Astrocyte (in vitro differentiated cells and primary cell): ENCODE measurements around the gene KLF15. TPM values are rescaled to one million over a fixed set of nuclear protein-coding genes. Genes with fewer than 3 reads are reported as not detected.

Experiments used
- DNase-seq: peaks from one replicate; pipeline ENCODE4 v3.0.0-alpha.2; 2010; ENCODE audit warnings: low read depth
- FAIRE-seq: peaks from 2 replicates; lab custom pipeline; 2011; peaks lifted over from hg19 to GRCh38; lab: Jason Lieb, UNC
- H2AFZ ChIP-seq: 2 replicates; pipeline ENCODE4 v1.6.0; 2012; ENCODE audit warnings: low read depth, low read length, inconsistent platforms
- H3K27ac ChIP-seq: 2 replicates; pipeline ENCODE4 v1.5.1; 2011; ENCODE audit warnings: low read depth, low read length, inconsistent platforms
- H3K27me3 ChIP-seq: 2 replicates; pipeline ENCODE4 v1.6.0; 2011; ENCODE audit warnings: low read length, inconsistent platforms; ENCODE audit not compliant: insufficient read depth
- H3K36me3 ChIP-seq: 2 replicates; pipeline ENCODE4 v1.5.1; 2011; ENCODE audit warnings: low read length, inconsistent platforms; ENCODE audit not compliant: insufficient read depth
- H3K4me1 ChIP-seq: 2 replicates; pipeline ENCODE4 v1.5.1; 2011; ENCODE audit warnings: low read length, inconsistent platforms; ENCODE audit not compliant: insufficient read depth
- H3K4me2 ChIP-seq: 2 replicates; pipeline ENCODE4 v1.6.0; 2012; ENCODE audit warnings: low read length, inconsistent platforms
- H3K4me3 ChIP-seq: 2 replicates; pipeline ENCODE4 v1.5.1; 2011; ENCODE audit warnings: low read depth, mild to moderate bottlenecking, low read length, inconsistent platforms; ENCODE audit not compliant: insufficient read depth
- H3K79me2 ChIP-seq: 2 replicates; pipeline ENCODE4 v1.6.0; 2012; ENCODE audit warnings: mild to moderate bottlenecking, low read length, inconsistent platforms; ENCODE audit not compliant: insufficient read depth
- H3K9ac ChIP-seq: 2 replicates; pipeline ENCODE4 v1.6.0; 2012; ENCODE audit warnings: mild to moderate bottlenecking, low read length, inconsistent platforms
- H3K9me3 ChIP-seq: 2 replicates; pipeline ENCODE4 v1.5.1; 2012; ENCODE audit warnings: low read depth, mild to moderate bottlenecking, low read length, inconsistent platforms; ENCODE audit not compliant: insufficient read depth
- H4K20me1 ChIP-seq: 2 replicates; pipeline ENCODE4 v1.6.0; 2012; ENCODE audit warnings: low read length, inconsistent platforms; ENCODE audit not compliant: insufficient read depth
- H3K27ac Mint-ChIP-seq: one replicate; pipeline ENCODE4 v1.8.0; 2021; ENCODE audit warnings: mild to moderate bottlenecking, mixed read lengths; ENCODE audit not compliant: unreplicated experiment
- H3K27me3 Mint-ChIP-seq: one replicate; pipeline ENCODE4 v1.8.0; 2021; ENCODE audit warnings: low read depth, mixed read lengths; ENCODE audit not compliant: unreplicated experiment
- H3K36me3 Mint-ChIP-seq: one replicate; pipeline ENCODE4 v1.8.0; 2021; ENCODE audit warnings: low read depth, mixed read lengths; ENCODE audit not compliant: unreplicated experiment
- H3K4me1 Mint-ChIP-seq: one replicate; pipeline ENCODE4 v1.8.0; 2021; ENCODE audit warnings: low read depth, mixed read lengths; ENCODE audit not compliant: unreplicated experiment
- H3K4me3 Mint-ChIP-seq: one replicate; pipeline ENCODE4 v1.8.0; 2021; ENCODE audit warnings: mild to moderate bottlenecking, moderate library complexity, mixed read lengths; ENCODE audit not compliant: unreplicated experiment
- H3K9me3 Mint-ChIP-seq: one replicate; pipeline ENCODE4 v1.8.0; 2021; ENCODE audit warnings: mild to moderate bottlenecking, mixed read lengths; ENCODE audit not compliant: unreplicated experiment
- EZH2 ChIP-seq: IDR thresholded peaks from 2 replicates; pipeline ENCODE4 v1.6.1; 2012; ENCODE audit warnings: mild to moderate bottlenecking, low read length, inconsistent platforms; ENCODE audit not compliant: insufficient read depth
- total RNA-seq: library from RNA; stranded (reverse); gene quantifications from 2 replicates; pipeline ENCODE4 v1.2.1, GENCODE V29; 2021
- TF ChIP-seq, protein P1 (sequence below): IDR thresholded peaks from 2 replicates; pipeline ENCODE4 v1.5.1; 2011; ENCODE audit warnings: low read depth, mild to moderate bottlenecking, inconsistent platforms, low read length, moderate library complexity; ENCODE audit not compliant: insufficient read depth

The KLF15 gene
- total RNA-seq, 1 donor from 2014 or later, result 0.34 TPM

DNA sequence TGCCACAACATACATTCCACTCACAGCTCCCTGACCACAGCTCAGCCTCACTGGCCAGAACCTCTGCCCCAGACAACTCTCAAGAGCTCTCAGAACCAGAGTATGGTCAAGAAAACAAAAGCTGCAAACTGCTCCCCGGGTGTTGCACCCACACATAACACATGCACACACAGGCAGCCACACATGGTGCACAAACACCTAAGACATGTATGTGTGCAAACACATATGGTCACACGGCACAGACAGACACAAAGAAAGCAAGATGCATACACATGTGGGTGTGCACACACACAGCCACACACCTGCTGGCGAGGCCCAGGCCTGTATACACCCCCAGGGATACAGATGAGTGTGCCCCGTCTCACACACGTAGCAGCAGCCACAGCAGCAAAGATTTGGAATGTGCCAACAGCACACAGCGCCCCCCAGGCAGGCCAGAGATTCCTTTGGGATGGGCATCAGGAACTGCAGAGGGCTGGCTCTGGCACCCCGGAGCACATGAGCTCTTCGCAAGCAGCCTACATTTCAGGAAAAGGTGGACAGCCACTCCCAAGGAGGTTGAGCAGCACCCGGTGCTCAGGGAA is 6.6 kb downstream of the KLF15 start:
- H3K4me2 ChIP-seq, result no peak overlapping the region
- no peaks in the 10 kb centered on the region for H3K4me1 Mint-ChIP-seq
- TF ChIP-seq, protein P1, sequence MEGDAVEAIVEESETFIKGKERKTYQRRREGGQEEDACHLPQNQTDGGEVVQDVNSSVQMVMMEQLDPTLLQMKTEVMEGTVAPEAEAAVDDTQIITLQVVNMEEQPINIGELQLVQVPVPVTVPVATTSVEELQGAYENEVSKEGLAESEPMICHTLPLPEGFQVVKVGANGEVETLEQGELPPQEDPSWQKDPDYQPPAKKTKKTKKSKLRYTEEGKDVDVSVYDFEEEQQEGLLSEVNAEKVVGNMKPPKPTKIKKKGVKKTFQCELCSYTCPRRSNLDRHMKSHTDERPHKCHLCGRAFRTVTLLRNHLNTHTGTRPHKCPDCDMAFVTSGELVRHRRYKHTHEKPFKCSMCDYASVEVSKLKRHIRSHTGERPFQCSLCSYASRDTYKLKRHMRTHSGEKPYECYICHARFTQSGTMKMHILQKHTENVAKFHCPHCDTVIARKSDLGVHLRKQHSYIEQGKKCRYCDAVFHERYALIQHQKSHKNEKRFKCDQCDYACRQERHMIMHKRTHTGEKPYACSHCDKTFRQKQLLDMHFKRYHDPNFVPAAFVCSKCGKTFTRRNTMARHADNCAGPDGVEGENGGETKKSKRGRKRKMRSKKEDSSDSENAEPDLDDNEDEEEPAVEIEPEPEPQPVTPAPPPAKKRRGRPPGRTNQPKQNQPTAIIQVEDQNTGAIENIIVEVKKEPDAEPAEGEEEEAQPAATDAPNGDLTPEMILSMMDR, result no peak
- H4K20me1 ChIP-seq, result no peaks in the 10 kb centered on the region
- FAIRE-seq, result no peak
- no peaks in the 10 kb centered on the region for H3K36me3 Mint-ChIP-seq
- no peaks in the 10 kb centered on the region for H3K36me3 ChIP-seq
- H3K27me3 Mint-ChIP-seq, result peaks cover 27% of the 10 kb centered on the region
- H3K27me3 ChIP-seq, result no peaks in the 10 kb centered on the region
- H3K9me3 ChIP-seq, result no peaks in the 10 kb centered on the region
- H3K79me2 ChIP-seq, result no peaks in the 10 kb centered on the region
- no peak for DNase-seq
- no peaks in the 10 kb centered on the region for H3K9me3 Mint-ChIP-seq
- H3K27ac Mint-ChIP-seq, result no peak overlapping the region
- H3K27ac ChIP-seq, result no peak overlapping the region
- H2AFZ ChIP-seq, result no peak overlapping the region
- H3K4me3 Mint-ChIP-seq, result no peak overlapping the region
- H3K4me3 ChIP-seq, result no peak overlapping the region
- H3K4me1 ChIP-seq, result no peaks in the 10 kb centered on the region
- H3K9ac ChIP-seq, result no peak overlapping the region

DNA sequence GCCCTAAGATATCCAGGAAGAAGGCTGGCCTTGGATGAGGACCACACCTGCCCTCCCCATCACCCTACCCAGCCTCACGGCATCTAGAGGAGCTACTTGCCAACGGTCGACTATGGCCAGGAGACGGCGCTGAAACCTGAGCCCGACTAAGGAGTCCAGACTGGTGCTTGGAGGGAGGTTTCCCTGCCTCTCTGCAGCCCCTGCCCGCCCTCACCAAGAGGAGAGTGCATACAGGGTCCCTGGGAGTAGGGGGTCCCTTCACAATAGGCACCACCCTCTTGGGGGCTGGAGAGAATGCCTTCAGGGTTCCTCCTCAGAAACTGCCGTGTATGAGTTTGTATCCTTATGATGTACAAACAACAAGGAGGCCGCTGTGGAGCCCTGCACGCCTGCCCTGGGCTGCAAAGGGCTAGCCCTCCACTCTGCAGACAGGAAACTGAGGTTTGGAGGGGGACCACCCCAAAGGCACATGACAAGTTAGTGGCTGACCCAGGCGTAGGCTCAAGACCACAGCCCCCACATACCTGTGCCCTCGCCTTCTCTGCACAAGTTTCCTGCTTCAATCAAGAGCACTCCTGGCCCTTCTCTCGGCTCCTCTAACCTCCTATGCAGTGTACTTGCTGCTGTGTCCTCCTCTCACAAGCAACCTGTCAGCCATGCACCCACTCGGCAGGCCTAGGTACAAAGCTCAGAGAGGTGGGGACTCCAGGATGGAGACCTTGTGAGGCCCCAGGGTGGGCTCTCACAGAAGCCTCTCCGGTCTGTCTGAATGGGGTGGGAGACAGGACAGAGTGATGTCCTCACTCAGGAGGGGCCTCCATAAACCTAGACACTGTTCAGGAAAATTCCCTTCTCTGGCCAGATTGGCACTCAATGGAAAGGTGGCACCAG is 7.4 kb downstream of the KLF15 start:
- DNase-seq, result no peak
- H3K4me3 ChIP-seq, result no peak overlapping the region

More for the DNA sequence above, 7.4 kb downstream of the KLF15 start:
- Histone ChIP-seq H4K20me1 (no peaks in the 10 kb centered on the region), H3K36me3 (no peaks in the 10 kb centered on the region), H3K79me2 (no peaks in the 10 kb centered on the region), H3K27me3 (no peaks in the 10 kb centered on the region), H2AFZ (no peak overlapping the region), H3K4me2 (no peak overlapping the region), H3K9me3 (no peaks in the 10 kb centered on the region), H3K27ac (no peak overlapping the region), H3K9ac (no peak overlapping the region), H3K4me1 (no peaks in the 10 kb centered on the region)
- H3K27me3 Mint-ChIP-seq, result peaks cover 22% of the 10 kb centered on the region
- no peak overlapping the region for H3K4me3 Mint-ChIP-seq
- FAIRE-seq, result no peak
- H3K9me3 Mint-ChIP-seq, result no peaks in the 10 kb centered on the region
- H3K27ac Mint-ChIP-seq, result no peak overlapping the region
- no peaks in the 10 kb centered on the region for H3K36me3 Mint-ChIP-seq
- TF ChIP-seq, protein P1, result no peak
- TF ChIP-seq EZH2, result no peak
- no peaks in the 10 kb centered on the region for H3K4me1 Mint-ChIP-seq
